Measurements from ENCODE around the gene ZFAND3. TPM values are rescaled to one million over a fixed set of nuclear protein-coding genes. Genes with fewer than 3 reads are reported as not detected.

Gene ZFAND3
- total RNA-seq, 1 donor from 2014 or later = 56.3 TPM

DNA sequence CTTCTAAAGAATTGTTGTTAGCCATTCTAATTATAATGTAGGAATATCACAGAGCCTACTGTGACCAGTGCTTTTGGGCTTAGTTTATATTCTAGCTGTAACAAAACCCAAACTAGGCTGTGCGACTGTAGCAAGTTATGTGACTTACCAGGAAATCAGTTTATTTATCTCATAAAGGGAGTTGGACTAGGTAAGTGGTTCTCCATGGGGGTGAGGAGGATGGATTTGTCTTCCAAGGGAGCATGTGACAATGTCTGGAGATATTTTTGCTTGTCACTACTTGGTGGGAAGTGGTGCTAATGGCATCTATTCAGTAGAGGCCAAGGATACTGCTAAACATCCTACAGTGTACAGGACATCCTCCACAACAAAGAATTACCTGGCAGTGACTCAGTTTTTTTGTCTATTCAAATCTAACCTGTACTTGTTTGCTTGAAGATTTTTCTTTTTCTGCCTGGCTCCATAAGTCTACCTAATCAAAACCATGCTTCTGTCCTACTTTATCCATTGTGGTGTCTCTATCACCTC lies 32.5 kb downstream of the ZFAND3 start:
- intact Hi-C loops (cut with micrococcal nuclease) = no loop called here
- ATAC-seq (ENCODE audit: low read depth) = no peak
- Mint-ChIP-seq H3K27ac (no peak overlapping the region), H3K27me3 (no peaks in the 10 kb centered on the region), H3K9me3 (no peaks in the 10 kb centered on the region), H3K4me1 (peaks cover 50% of the 10 kb centered on the region), H3K36me3 (ENCODE audit: low read depth) (peaks cover 12% of the 10 kb centered on the region), H3K4me3 (no peak overlapping the region)
- CTCF ChIA-PET = no interaction called here
- POLR2A ChIA-PET = interaction anchor here (0.6 kb wide), 1 partner anchor 180 kb away, joined by 4 read pairs; no protein-coding TSS in a partner anchor
- no peak for DNase-seq
- TF ChIP-seq CTCF (IDR thresholded peaks at IDR 0.05) = no peak

DNA sequence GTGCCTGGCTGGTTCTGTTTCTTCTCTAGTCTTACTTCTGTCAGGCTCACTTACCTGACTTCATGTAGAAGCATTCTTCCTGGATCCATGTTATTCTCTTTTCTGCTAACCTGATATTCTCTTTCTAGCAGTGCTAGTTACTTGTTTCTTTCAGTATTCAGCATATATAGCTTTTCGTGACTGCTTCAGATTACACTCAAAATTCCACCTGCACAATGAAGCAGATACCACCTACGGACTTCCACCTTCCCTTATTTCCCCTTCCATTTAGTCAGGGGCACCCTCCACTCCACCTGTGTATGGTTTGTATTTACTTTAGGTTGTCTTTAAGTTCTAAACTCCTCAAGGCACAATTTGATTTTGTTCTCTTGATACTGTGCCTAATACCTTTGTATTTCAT lies 36.8 kb downstream of the ZFAND3 start:
- DNase-seq (no peak), ATAC-seq (ENCODE audit: low read depth) (no peak)
- POLR2A ChIA-PET = interaction anchor here (0.6 to 0.7 kb wide), 2 partner anchors 356 to 831 kb away, joined by 3 read pairs; partner anchors contain the start of gene CCDC167
- no peak for TF ChIP-seq CTCF (IDR thresholded peaks at IDR 0.05)
- CTCF ChIA-PET = no interaction called here
- Mint-ChIP-seq H3K4me1 (peaks cover 41% of the 10 kb centered on the region), H3K27ac (no peak overlapping the region), H3K36me3 (ENCODE audit: low read depth) (peaks cover 16% of the 10 kb centered on the region), H3K9me3 (no peaks in the 10 kb centered on the region), H3K4me3 (no peak overlapping the region), H3K27me3 (no peaks in the 10 kb centered on the region)
- intact Hi-C loops (cut with micrococcal nuclease) = no loop called here

- ChIA-PET POLR2A (no interaction called here), CTCF (interaction anchor here (1.7 kb wide), 1 partner anchor 68 kb away, joined by 9 read pairs; no protein-coding TSS in a partner anchor)
- Mint-ChIP-seq H3K4me3 (no peak overlapping the region), H3K27me3 (no peaks in the 10 kb centered on the region), H3K4me1 (peaks cover 30% of the 10 kb centered on the region), H3K27ac (no peak overlapping the region), H3K36me3 (ENCODE audit: low read depth) (peaks cover 18% of the 10 kb centered on the region), H3K9me3 (no peaks in the 10 kb centered on the region)
- no peak for TF ChIP-seq CTCF (IDR thresholded peaks at IDR 0.05)
- DNase-seq (no peak), ATAC-seq (ENCODE audit: low read depth) (no peak)
- intact Hi-C loops (cut with micrococcal nuclease) = no loop called here
Measured at GRCh38 chr6:37858363-37858762, 38.8 kb downstream of the ZFAND3 start.

- H3K27ac Mint-ChIP-seq = no peak overlapping the region
- intact Hi-C loops (cut with micrococcal nuclease) = loop anchor here (1.0 to 10.0 kb wide), 5 partner anchors 42 to 376 kb away; partner anchors contain the start of gene ZFAND3
- peaks cover 21% of the 10 kb centered on the region for H3K36me3 Mint-ChIP-seq (ENCODE audit: low read depth)
- ChIA-PET CTCF (interaction anchor here (0.6 to 1.7 kb wide), 2 partner anchors 70 to 628 kb away, joined by 3 to 9 read pairs; no protein-coding TSS in a partner anchor), POLR2A (interaction anchor here (0.7 to 1.3 kb wide), 2 partner anchors 41 to 147 kb away, joined by 3 to 4 read pairs; partner anchors contain the start of gene ZFAND3)
- no peak for ATAC-seq (ENCODE audit: low read depth)
- peaks cover 31% of the 10 kb centered on the region for H3K4me1 Mint-ChIP-seq
- H3K9me3 Mint-ChIP-seq = no peaks in the 10 kb centered on the region
- H3K4me3 Mint-ChIP-seq = no peak overlapping the region
- no peak for DNase-seq
- no peaks in the 10 kb centered on the region for H3K27me3 Mint-ChIP-seq
- TF ChIP-seq CTCF (IDR thresholded peaks at IDR 0.05) = no peak
Measured at GRCh38 chr6:37860226-37860839, 40.8 kb downstream of the ZFAND3 start.

DNA sequence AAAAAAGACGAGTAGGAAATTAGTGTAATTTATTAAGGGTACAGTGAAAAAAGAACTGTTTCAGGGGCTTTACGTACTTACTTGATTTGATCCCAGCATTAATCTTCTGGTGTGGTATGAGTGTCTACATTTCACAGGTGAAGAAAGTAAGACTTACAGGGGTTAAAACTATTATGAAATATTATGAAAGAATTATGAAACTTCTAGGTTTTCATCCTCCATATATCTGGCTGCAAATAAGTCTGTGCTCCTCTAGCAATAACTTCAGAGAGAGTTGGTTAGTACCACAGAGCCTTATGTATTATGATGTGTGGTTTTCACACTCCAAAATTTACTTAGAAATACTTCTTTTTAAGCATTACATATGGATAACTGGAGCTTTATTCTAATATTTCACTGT lies 41.9 kb downstream of the ZFAND3 start:
- Mint-ChIP-seq H3K9me3 (no peaks in the 10 kb centered on the region), H3K27ac (no peak overlapping the region), H3K27me3 (no peaks in the 10 kb centered on the region), H3K4me1 (peaks cover 37% of the 10 kb centered on the region), H3K36me3 (ENCODE audit: low read depth) (peaks cover 12% of the 10 kb centered on the region), H3K4me3 (no peak overlapping the region)
- ChIA-PET POLR2A (interaction anchor here (1.3 kb wide), 1 partner anchor 42 kb away, joined by 3 read pairs; the partner anchor contains the start of gene ZFAND3), CTCF (no interaction called here)
- no peak for TF ChIP-seq CTCF (IDR thresholded peaks at IDR 0.05)
- intact Hi-C loops (cut with micrococcal nuclease) = loop anchor here (2.0 to 10.0 kb wide), 4 partner anchors 43 to 377 kb away; partner anchors contain the start of gene ZFAND3
- ATAC-seq (ENCODE audit: low read depth) = no peak
- DNase-seq = no peak
